GM21367 (cell line): ENCODE results near the gene WWTR1.

Experiments used
- ATAC-seq: cut with Tn5 transposase; IDR thresholded peaks from one replicate; pipeline ENCODE4 v1.9.1; 2021; ENCODE audit not compliant: unreplicated experiment

WWTR1 gene

GRCh38 chr3:149596134-149596770 lies 61.6 kb downstream of the WWTR1 start:
- no peak for ATAC-seq

- ATAC-seq = no peak
Observed at GRCh38 chr3:149593418-149594160, 64.2 kb downstream of the WWTR1 start.

- ATAC-seq = no peak
Observed at GRCh38 chr3:149592758-149593240, 65.0 kb downstream of the WWTR1 start.

- ATAC-seq = no peak
Observed at GRCh38 chr3:149590691-149591441, 67.0 kb downstream of the WWTR1 start.

GRCh38 chr3:149589332-149589731 lies 68.5 kb downstream of the WWTR1 start:
- ATAC-seq = no peak

GRCh38 chr3:149588909-149589308 lies 68.9 kb downstream of the WWTR1 start:
- no peak for ATAC-seq

GRCh38 chr3:149587383-149587782 lies 70.4 kb downstream of the WWTR1 start:
- no peak for ATAC-seq

GRCh38 chr3:149586871-149587270 lies 71.0 kb downstream of the WWTR1 start:
- ATAC-seq = no peak

- peak; percentile 94 for ATAC-seq
Observed at GRCh38 chr3:149585401-149585726, 72.5 kb downstream of the WWTR1 start.

GRCh38 chr3:149583921-149584635 lies 73.7 kb downstream of the WWTR1 start:
- ATAC-seq = no peak

- ATAC-seq = no peak
Observed at GRCh38 chr3:149582395-149582794, 75.4 kb downstream of the WWTR1 start.

GRCh38 chr3:149581681-149582370 lies 76.0 kb downstream of the WWTR1 start:
- ATAC-seq = no peak

- no peak for ATAC-seq
Observed at GRCh38 chr3:149581248-149581647, 76.6 kb downstream of the WWTR1 start.

- ATAC-seq = no peak
Observed at GRCh38 chr3:149579838-149580542, 77.8 kb downstream of the WWTR1 start.

- ATAC-seq = no peak
Observed at GRCh38 chr3:149579161-149579560, 78.7 kb downstream of the WWTR1 start.

- no peak for ATAC-seq
Observed at GRCh38 chr3:149577801-149578200, 80.0 kb downstream of the WWTR1 start.

GRCh38 chr3:149575961-149576564 lies 81.8 kb downstream of the WWTR1 start:
- peak; percentile 46 for ATAC-seq

- ATAC-seq = no peak
Observed at GRCh38 chr3:149575213-149575960, 82.4 kb downstream of the WWTR1 start.
